Spleen (tissue), 7 donors: Measurements from ENCODE around the gene LKAAEAR1.
A peak's percentile ranks its signal among the peaks of the same experiment; 100 is the strongest.

Experiments
- CTCF ChIP-seq, 11 experiments: fragments of 200-600 bp in 7 of 11; fragments of 450-650 bp in 4 of 11; sonication (generic) in 4 of 11; IDR thresholded peaks in 8 of 11; conservative IDR thresholded peaks in 3 of 11; 1 replicate in 7 of 11; 2 replicates in 4 of 11; pipeline versions ENCODE4 v1.4.0 to v1.8.0; 2016 to 2021; ENCODE audit warnings: antibody characterized with exemption in 11 of 11, inconsistent platforms in 4 of 11, mild to moderate bottlenecking in 1 of 11
- POLR2AphosphoS5 ChIP-seq, 3 donors: sonication (generic); formaldehyde crosslinking; IDR thresholded peaks; one replicate each; pipeline ENCODE4 v1.5.1; 2017; ENCODE audit warnings: antibody characterized with exemption in 3 of 3
- donor health status: DM: no; HTN: no; CAD: no; lungs with moderate emphysema.
- donor health status: DM: no; HTN: no; CAD: no.
- donor health status: DM: no; HTN: no; CAD: no.

GRCh38 chr20:64056889-64057627, 27.1 kb downstream of the LKAAEAR1 start:
- TF ChIP-seq POLR2AphosphoS5 (IDR thresholded peaks at IDR 0.05) (peak in 2 of 3 donors; percentile 50 to 51), CTCF (IDR thresholded peaks at IDR 0.05 in 8 of 11, conservative IDR thresholded peaks at IDR 0.05 in 3 of 11) (no peak)
